HepG2 (cell line): Measurements from ENCODE around the gene SULT4A1. TPM values are rescaled to one million over a fixed set of nuclear protein-coding genes. Genes with fewer than 3 reads are reported as not detected.

Experiments used
- ATAC-seq: fragments of 200-7000 bp; cut with Tn5 transposase; 3 replicates; pipeline ENCODE4 v1.9.1; 2020; ENCODE audit warnings: mild to moderate bottlenecking, moderate library complexity
- BruUV-seq: library from RNA; stranded (reverse); fragments of 400-500 nt; replicated peaks from 2 replicates; lab custom pipeline; 2021; lab: Mats Ljungman, UMichigan
- CTCF ChIA-PET: fragments of 300-600 bp; formaldehyde crosslinking; extraction: SDS; loops from one replicate; lab custom pipeline; 2021; ENCODE audit warnings: low total read pairs, inconsistent platforms, low intra/inter-chr PET ratio; lab: Yijun Ruan, JAX
- POLR2A ChIA-PET: fragments of 350-600 bp; sonication (Branson Sonifier 250); formaldehyde crosslinking; loops from one replicate; lab custom pipeline; 2020; ENCODE audit warnings: antibody characterized with exemption, inconsistent platforms; lab: Yijun Ruan, JAX
- DNase-seq: peaks from one replicate; pipeline ENCODE4 v3.0.0-alpha.2; 2015; ENCODE audit warnings: low spot score
- FAIRE-seq: peaks from 3 replicates; lab custom pipeline; 2011; peaks lifted over from hg19 to GRCh38; lab: Jason Lieb, UNC
- H2AFZ ChIP-seq: one replicate; pipeline ENCODE4 v1.6.1; 2011; ENCODE audit warnings: low read length, inconsistent platforms
- H3K27ac ChIP-seq: fragments of 300-600 bp; 3 replicates; pipeline ENCODE4 v1.8.0; 2011; ENCODE audit warnings: mixed run types, mild to moderate bottlenecking, mixed read lengths, low read length, inconsistent platforms; ENCODE audit not compliant: insufficient read depth; ENCODE audit errors: extremely low read length
- H3K27me3 ChIP-seq, 2 experiments: fragments of 200-600 bp in 1 of 2; 2 replicates in 1 of 2; 3 replicates in 1 of 2; pipeline versions ENCODE4 v1.6.0 to v1.8.0; 2011; ENCODE audit warnings: low read length in 2 of 2, mild to moderate bottlenecking in 2 of 2, moderate library complexity in 2 of 2, inconsistent platforms in 1 of 2; ENCODE audit not compliant: insufficient read depth in 2 of 2, control insufficient read depth in 1 of 2
- H3K36me3 ChIP-seq, 2 experiments: fragments of 200-600 bp in 1 of 2; replicated peaks in 1 of 2; 2 replicates in 1 of 2; 3 replicates in 1 of 2; pipeline versions ENCODE4 v1.5.1 to v1.8.0; 2011; ENCODE audit warnings: low read length in 2 of 2, inconsistent platforms in 1 of 2; ENCODE audit not compliant: insufficient read depth in 2 of 2, control insufficient read depth in 1 of 2
- H3K4me1 ChIP-seq: 2 replicates; pipeline ENCODE4 v1.5.1; 2012; ENCODE audit warnings: low read length, inconsistent platforms; ENCODE audit not compliant: insufficient read depth
- H3K4me2 ChIP-seq: 2 replicates; pipeline ENCODE4 v1.6.0; 2011; ENCODE audit warnings: low read depth, low read length, inconsistent platforms
- H3K4me3 ChIP-seq, 3 experiments: fragments of 200-600 bp in 1 of 3; sonication (generic), shearing (Covaris generic) in 1 of 3; replicated peaks in 1 of 3; 2 replicates each; pipeline ENCODE4 v1.5.1; 2011 to 2016; ENCODE audit warnings: low read length in 3 of 3, inconsistent platforms in 2 of 3, low read depth in 2 of 3, mild to moderate bottlenecking in 2 of 3, control low read depth in 1 of 3, mixed read lengths in 1 of 3; ENCODE audit not compliant: insufficient read depth in 1 of 3
- H3K79me2 ChIP-seq: one replicate; pipeline ENCODE4 v1.6.1; 2011; ENCODE audit warnings: low read length, inconsistent platforms; ENCODE audit not compliant: insufficient read depth
- H3K9ac ChIP-seq: 2 replicates; pipeline ENCODE4 v1.6.0; 2011; ENCODE audit warnings: mild to moderate bottlenecking, low read depth, low read length, inconsistent platforms; ENCODE audit not compliant: insufficient read depth
- H3K9me3 ChIP-seq: 2 replicates; pipeline ENCODE4 v1.5.1; 2012; ENCODE audit warnings: mild to moderate bottlenecking, low read length
- H4K20me1 ChIP-seq: 2 replicates; pipeline ENCODE4 v1.6.0; 2011; ENCODE audit warnings: inconsistent platforms, mild to moderate bottlenecking, low read length, moderate library complexity; ENCODE audit not compliant: insufficient read depth
- HOXA3 ChIP-seq: sonication (generic); formaldehyde crosslinking; IDR thresholded peaks from 2 replicates; pipeline ENCODE4 v1.5.0; 2020; ENCODE audit warnings: missing genetic modification reagents
- PCBP2 ChIP-seq: fragments of 200-400 bp; formaldehyde crosslinking; optimal IDR thresholded peaks from 2 replicates; pipeline ENCODE3; 2018; ENCODE audit warnings: low read length, low read depth; ENCODE audit not compliant: poor library complexity, severe bottlenecking
- ZBTB26 ChIP-seq: IDR thresholded peaks from 2 replicates; pipeline ENCODE4 v1.6.1; 2016; ENCODE audit warnings: missing compliant biosample characterization, missing genetic modification reagents, borderline replicate concordance
- ZBTB8A ChIP-seq: sonication (generic); formaldehyde crosslinking; IDR thresholded peaks from 2 replicates; pipeline ENCODE4 v1.4.0; 2020; ENCODE audit warnings: mild to moderate bottlenecking, low read depth, missing genetic modification reagents, borderline replicate concordance
- ZNF547 ChIP-seq: sonication (generic); formaldehyde crosslinking; IDR thresholded peaks from 2 replicates; pipeline ENCODE4 v1.5.1; 2020; ENCODE audit warnings: mild to moderate bottlenecking, missing genetic modification reagents
- ZNF607 ChIP-seq: sonication (generic); formaldehyde crosslinking; IDR thresholded peaks from 2 replicates; pipeline ENCODE4 v1.5.1; 2020; ENCODE audit warnings: missing genetic modification reagents, mild to moderate bottlenecking, borderline replicate concordance
- ZNF720 ChIP-seq: sonication (generic); formaldehyde crosslinking; IDR thresholded peaks from 2 replicates; pipeline ENCODE4 v1.4.0; 2020; ENCODE audit warnings: missing genetic modification reagents
- ZNF777 ChIP-seq: sonication (generic); formaldehyde crosslinking; IDR thresholded peaks from 2 replicates; pipeline ENCODE4 v1.4.0; 2020; ENCODE audit warnings: missing genetic modification reagents
- WGBS: methylation state at CpG from one replicate; pipeline ENCODE4 v1.1.6; 2017; ENCODE audit warnings: low lambda C conversion rate; 5-methylcytosine and 5-hydroxymethylcytosine counted together
- in situ Hi-C: cut with HindIII; loops from 2 replicates; pipeline ENCODE4 v1.10.0; 2017; ENCODE audit warnings: low pct_unique_long_range_greater_than_20kb; ENCODE audit not compliant: extremely low pct_ligation_motif_present
- intact Hi-C: fragments of 100-400 bp; cut with micrococcal nuclease; formaldehyde crosslinking; loops from one replicate; pipeline ENCODE4 v1.10.0; 2022; ENCODE audit not compliant: unreplicated experiment
- polyA plus RNA-seq, 8 experiments: library from polyadenylated mRNA; depleted of rRNA in 3 of 8; stranded (reverse) in 7 of 8; unstranded in 1 of 8; fragments of >200 nt; fragmentation: Illumina TruSeq in 4 of 8; extraction: Trizol in 4 of 8; gene quantifications; 2 replicates each; pipeline versions ENCODE4 v1.2.1 to v1.2.3, GENCODE V29; 2011 to 2016; ENCODE audit warnings: low read depth in 4 of 8, missing spikeins in 1 of 8, mixed read lengths in 1 of 8; ENCODE audit not compliant: insufficient read depth in 1 of 8
- total RNA-seq, 5 experiments: library from RNA; depleted of rRNA; stranded (reverse); fragments of >200 nt; fragmentation: Illumina TruSeq; extraction: Trizol; gene quantifications; 2 replicates each; pipeline ENCODE4 v1.2.3, GENCODE V29; 2016; ENCODE audit warnings: low read depth in 1 of 5

Gene SULT4A1
- total and polyA plus RNA-seq, 2 of the 13 experiments (the other 11 are each of a cell fraction or from before 2014, with no cell fraction given): not detected

- H3K9ac ChIP-seq: no peak overlapping the region
- no peak for FAIRE-seq
- H3K36me3 ChIP-seq: no peaks in the 10 kb centered on the region
- no peaks in the 10 kb centered on the region for H4K20me1 ChIP-seq
- H3K9me3 ChIP-seq: no peaks in the 10 kb centered on the region
- WGBS: 2% methylated on average over 9 of the region's 12 CpGs
- intact Hi-C loops: no loop called here
- no peaks in the 10 kb centered on the region for H3K79me2 ChIP-seq
- DNase-seq: no peak
- CTCF ChIA-PET: no interaction called here
- no peaks in the 10 kb centered on the region for H3K4me1 ChIP-seq
- H3K4me3 ChIP-seq: no peak overlapping the region
- peaks cover 0 to 3% of the 10 kb centered on the region in 2 experiments; a peak in 3 of 5 replicates for H3K27me3 ChIP-seq
- ATAC-seq: no peak
- H2AFZ ChIP-seq: no peak overlapping the region
- in situ Hi-C loops: loop anchor here (25.0 kb wide), 1 partner anchor 759 kb away; no protein-coding TSS in a partner anchor
- TF ChIP-seq ZNF607 (CRISPR knock-in tag) (no peak), ZBTB26 (CRISPR knock-in tag) (no peak), ZBTB8A (no peak), HOXA3 (CRISPR knock-in tag) (no peak), ZNF720 (CRISPR knock-in tag) (no peak), ZNF777 (CRISPR knock-in tag) (no peak), PCBP2 (no peak), ZNF547 (CRISPR knock-in tag) (no peak)
- BruUV-seq: no TSS peak
- H3K4me2 ChIP-seq: no peak overlapping the region
- POLR2A ChIA-PET: no interaction called here
- no peak overlapping the region for H3K27ac ChIP-seq
Measured at GRCh38 chr22:43878079-43878795, 15.9 kb upstream of the SULT4A1 start.
